Measurements from ENCODE around the gene TRPV2.

The TRPV2 gene

GRCh38 chr17:16459271-16459670 is 43.9 kb downstream of the TRPV2 start:
- no peak for DNase-seq (ENCODE audit: low read depth)

- DNase-seq (ENCODE audit: low read depth): no peak
Observed at GRCh38 chr17:16459855-16460550, 44.6 kb downstream of the TRPV2 start.

- DNase-seq (ENCODE audit: low read depth): no peak
Observed at GRCh38 chr17:16460796-16461605, 45.6 kb downstream of the TRPV2 start.

- DNase-seq (ENCODE audit: low read depth): no peak
Observed at GRCh38 chr17:16461606-16461866, 46.2 kb downstream of the TRPV2 start.

- no peak for DNase-seq (ENCODE audit: low read depth)
Observed at GRCh38 chr17:16462070-16462864, 46.9 kb downstream of the TRPV2 start.

- peak; percentile 55 for DNase-seq (ENCODE audit: low read depth)
Observed at GRCh38 chr17:16463358-16464302, 48.3 kb downstream of the TRPV2 start.

- no peak for DNase-seq (ENCODE audit: low read depth)
Observed at GRCh38 chr17:16464303-16465051, 49.1 kb downstream of the TRPV2 start.

- DNase-seq (ENCODE audit: low read depth): no peak
Observed at GRCh38 chr17:16465052-16465312, 49.6 kb downstream of the TRPV2 start.

GRCh38 chr17:16465861-16466338 is 50.5 kb downstream of the TRPV2 start:
- no peak for DNase-seq (ENCODE audit: low read depth)

- DNase-seq (ENCODE audit: low read depth): no peak
Observed at GRCh38 chr17:16466407-16466806, 51.0 kb downstream of the TRPV2 start.

GRCh38 chr17:16467044-16467443 is 51.7 kb downstream of the TRPV2 start:
- no peak for DNase-seq (ENCODE audit: low read depth)

GRCh38 chr17:16467886-16468285 is 52.5 kb downstream of the TRPV2 start:
- DNase-seq (ENCODE audit: low read depth): no peak

- DNase-seq (ENCODE audit: low read depth): no peak
Observed at GRCh38 chr17:16468428-16468992, 53.1 kb downstream of the TRPV2 start.

- no peak for DNase-seq (ENCODE audit: low read depth)
Observed at GRCh38 chr17:16470265-16470664, 54.9 kb downstream of the TRPV2 start.

GRCh38 chr17:16471295-16471694 is 55.9 kb downstream of the TRPV2 start:
- no peak for DNase-seq (ENCODE audit: low read depth)

- no peak for DNase-seq (ENCODE audit: low read depth)
Observed at GRCh38 chr17:16472539-16472938, 57.2 kb downstream of the TRPV2 start.

- no peak for DNase-seq (ENCODE audit: low read depth)
Observed at GRCh38 chr17:16473044-16474011, 58.0 kb downstream of the TRPV2 start.

- peak; percentile 41 for DNase-seq (ENCODE audit: low read depth)
Observed at GRCh38 chr17:16474012-16474725, 58.8 kb downstream of the TRPV2 start.

- no peak for DNase-seq (ENCODE audit: low read depth)
Observed at GRCh38 chr17:16475179-16475704, 59.9 kb downstream of the TRPV2 start.
